GM12801 (cell line): ENCODE measurements around the gene SLC25A29.

Experiments used
- TF ChIP-seq, protein P1 (sequence below): IDR thresholded peaks from one replicate; pipeline ENCODE4 v1.5.1; 2011; ENCODE audit warnings: control low read depth; ENCODE audit not compliant: insufficient read length; ENCODE audit errors: extremely low read depth

Gene SLC25A29

DNA sequence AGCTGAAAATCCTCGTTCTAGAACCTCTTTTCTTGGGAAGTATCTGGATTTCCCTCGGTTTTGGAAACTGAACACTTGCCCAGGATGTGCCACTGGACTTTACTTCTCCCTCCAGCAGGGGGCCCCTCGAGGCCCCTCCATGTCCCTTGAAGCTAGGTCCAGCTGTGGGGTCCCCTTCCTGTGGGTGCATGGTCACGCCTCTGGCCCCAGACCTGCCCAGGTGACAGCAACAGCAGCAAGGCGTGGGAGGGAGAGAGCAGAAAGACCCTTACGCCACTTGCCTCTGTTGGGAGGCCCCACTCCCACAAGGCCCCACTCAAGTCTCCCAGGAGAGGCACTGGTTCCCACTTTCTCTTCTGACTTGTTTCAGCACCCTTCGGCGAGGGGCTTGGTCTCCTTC lies 3.1 kb downstream of the SLC25A29 start:
- TF ChIP-seq, protein P1, sequence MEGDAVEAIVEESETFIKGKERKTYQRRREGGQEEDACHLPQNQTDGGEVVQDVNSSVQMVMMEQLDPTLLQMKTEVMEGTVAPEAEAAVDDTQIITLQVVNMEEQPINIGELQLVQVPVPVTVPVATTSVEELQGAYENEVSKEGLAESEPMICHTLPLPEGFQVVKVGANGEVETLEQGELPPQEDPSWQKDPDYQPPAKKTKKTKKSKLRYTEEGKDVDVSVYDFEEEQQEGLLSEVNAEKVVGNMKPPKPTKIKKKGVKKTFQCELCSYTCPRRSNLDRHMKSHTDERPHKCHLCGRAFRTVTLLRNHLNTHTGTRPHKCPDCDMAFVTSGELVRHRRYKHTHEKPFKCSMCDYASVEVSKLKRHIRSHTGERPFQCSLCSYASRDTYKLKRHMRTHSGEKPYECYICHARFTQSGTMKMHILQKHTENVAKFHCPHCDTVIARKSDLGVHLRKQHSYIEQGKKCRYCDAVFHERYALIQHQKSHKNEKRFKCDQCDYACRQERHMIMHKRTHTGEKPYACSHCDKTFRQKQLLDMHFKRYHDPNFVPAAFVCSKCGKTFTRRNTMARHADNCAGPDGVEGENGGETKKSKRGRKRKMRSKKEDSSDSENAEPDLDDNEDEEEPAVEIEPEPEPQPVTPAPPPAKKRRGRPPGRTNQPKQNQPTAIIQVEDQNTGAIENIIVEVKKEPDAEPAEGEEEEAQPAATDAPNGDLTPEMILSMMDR, result no peak

DNA sequence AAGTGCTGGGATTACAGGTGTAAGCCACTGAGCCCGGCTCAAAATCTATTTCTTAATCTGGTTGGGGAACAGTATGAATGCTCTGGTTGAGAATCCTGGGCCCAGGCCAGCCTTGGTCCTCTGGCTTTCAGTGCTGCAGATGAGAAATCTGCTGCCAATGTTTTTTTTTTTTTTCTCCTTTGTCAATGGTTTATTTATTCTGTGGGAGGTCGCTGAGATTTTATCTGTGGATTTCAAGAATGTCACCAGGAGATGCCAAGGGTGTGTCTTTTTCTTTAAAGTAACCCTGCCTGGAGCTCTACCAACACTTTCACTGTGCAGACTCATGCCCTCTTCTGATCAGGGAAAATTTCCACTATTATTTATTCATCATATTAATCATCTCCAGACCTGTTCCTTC lies 3.6 kb downstream of the SLC25A29 start:
- TF ChIP-seq, protein P1, result no peak

DNA sequence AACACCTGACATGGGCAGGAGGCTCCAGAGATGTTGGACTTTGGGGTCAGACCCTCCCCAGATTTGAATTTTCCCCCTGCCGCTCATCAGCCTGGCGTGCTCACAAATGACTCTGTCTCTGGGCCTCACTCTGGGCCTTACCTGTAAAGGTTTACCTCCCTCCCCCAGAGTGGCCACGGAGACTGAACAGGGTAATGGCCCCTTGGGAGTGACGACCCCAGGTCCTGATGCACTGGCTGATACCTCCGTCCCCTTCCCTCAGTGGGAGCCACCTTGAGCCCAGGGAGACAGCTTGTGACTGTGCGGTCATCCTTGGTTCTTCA lies 7.0 kb downstream of the SLC25A29 start:
- TF ChIP-seq, protein P1, result no peak

DNA sequence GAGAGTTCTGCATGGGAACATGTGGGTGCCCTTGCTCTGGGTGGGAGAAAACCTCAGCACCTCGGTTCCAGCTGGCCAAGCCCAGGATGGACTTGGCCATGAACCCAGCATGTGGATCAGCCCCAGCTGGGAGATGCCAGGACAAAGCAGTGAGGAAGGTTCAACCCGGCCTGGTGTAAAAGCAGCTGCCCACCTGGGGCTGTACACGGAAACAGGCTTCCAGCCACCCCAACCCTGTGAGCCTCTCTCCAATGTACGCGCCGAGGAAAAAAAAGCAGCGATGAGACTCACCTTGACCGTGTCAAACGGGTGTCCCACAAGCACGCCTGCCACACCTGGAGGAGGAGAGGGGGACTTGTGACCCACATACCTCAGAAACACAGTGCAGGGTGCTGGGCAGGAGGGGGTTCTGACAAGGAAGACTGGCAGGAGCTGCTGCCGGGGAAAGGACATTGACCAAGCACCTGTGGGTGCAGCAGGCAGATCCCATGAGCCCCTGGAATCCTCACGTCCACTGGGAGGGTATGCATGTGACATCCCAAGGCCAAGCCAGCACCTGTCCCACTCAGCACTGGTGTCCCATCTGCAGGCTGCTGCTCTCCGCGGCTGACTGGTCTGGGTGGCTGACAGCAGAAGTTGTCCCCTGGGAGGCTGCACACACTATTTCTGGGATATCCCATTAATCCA lies 7.5 kb downstream of the SLC25A29 start:
- TF ChIP-seq, protein P1, result no peak

DNA sequence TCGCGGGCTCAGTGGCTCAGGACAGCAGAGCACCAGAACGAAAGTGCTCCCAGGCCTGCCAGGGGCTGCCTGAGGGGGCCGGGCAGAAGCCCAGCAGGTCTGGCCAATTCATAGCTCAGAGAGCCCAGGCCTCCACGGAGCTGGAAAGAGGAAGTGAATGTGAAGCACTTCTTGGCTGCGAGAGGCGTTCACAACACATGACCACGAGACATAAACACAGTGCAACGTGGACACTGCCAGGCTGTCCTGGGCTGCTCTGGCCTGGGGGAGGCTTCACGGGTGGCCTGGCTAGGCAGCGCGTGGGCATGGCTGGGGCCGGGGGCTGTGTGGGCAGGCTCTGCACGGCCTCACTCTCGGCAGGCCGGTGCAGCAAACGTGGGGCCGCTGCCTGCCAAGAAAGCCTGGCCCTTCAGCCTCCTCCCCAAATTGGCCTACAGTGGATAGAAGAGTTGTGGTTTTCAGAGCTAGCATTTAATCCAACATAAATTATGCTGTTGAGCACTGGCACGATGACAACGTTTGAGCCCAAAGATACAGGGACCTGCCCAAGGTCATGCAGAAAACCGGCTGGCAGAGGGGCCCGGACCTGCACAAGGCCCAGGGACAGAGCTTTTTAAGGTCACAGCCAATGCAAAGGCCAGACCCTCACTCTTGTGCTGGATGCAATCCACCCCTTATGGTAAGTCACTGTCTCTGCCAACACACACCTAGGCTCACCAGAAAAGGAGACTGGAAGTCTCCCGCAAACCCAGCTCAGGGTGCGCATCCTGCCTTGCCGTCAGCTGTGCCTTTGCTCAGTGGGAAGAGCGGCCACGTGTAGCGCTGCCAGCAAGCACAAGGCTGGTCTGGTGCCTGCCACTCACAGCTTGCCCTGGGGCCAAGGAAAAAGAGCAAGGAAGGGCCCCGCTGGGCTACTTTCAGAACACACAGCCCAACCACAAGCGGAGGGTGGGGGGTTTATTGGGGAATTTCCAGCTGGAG lies 8.6 kb downstream of the SLC25A29 start:
- TF ChIP-seq, protein P1, result no peak

DNA sequence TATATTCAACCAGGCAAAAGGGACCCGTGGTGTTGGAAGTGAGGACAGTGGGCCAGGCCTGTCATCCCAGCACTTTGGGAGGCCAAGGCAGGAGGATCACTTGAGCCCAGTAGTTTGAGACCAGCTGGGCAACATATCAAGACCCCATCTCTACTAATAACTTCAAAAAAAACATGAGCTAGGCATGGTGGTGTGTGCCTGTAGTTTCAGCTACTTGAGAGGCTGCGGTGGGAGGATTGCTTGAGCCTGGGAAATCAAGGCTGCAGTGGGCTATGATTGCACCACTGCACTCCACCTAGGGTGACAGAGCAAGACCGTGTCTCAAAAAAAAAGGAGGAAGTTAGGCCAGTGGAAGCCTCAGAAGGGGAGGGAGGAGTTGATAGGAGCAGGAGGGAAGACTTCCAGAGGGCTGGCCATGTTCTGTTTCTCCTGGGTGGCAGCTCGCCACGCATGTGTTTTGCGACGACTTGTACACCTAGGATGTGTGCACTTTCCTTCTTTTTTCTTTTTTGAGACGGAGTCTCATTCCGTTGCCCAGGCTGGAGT lies 10.1 kb downstream of the SLC25A29 start:
- TF ChIP-seq, protein P1, result no peak

DNA sequence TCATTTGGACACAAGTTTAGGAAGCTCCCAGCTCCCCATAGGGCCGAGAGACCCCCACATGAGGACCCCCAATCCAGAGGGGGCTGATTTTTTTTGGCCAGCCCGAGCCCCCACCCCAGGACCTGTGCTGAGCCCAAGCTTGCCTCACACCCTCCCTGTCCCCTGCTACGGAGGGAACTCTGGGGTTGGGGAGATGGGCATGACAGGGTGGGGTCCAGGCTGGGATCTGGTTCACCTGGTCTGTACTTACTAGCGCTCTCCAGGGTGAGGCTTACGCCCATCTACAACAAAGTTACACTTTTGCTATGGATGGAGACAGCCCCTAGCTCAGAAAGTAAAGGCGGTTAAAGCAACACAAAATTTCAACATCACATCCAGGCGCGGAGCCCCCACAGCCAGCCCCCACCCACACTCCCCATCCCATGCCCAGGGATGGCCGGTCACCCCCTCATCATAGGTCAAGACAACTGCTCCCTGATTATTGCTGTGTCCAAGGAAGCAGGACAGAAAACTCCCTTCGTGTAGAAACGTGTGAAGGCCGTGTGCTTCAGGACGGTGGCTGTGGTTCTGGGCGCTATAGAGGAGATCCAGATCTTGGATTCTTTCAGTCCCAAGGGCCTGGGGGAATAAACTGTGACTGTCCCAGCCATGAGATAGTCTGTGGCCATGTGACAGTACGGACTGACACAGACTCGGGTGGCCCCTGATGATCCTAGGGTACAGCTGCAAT lies 10.7 kb downstream of the SLC25A29 start:
- TF ChIP-seq, protein P1, result no peak
